H9 (cell line): ENCODE results near the gene GYPB. TPM values are rescaled to one million over a fixed set of nuclear protein-coding genes. Genes with fewer than 3 reads are reported as not detected.
"Not testable (repeated sequence)": the region's sequence is repeated elsewhere in the genome, so short reads cannot be mapped to it uniquely, and the experiment has no call there.

Experiments used
- DNase-seq: peaks from one replicate; pipeline ENCODE4 v3.0.0-alpha.2; 2017
- H2AFZ ChIP-seq: one replicate; pipeline ENCODE4 v1.6.1; 2013; ENCODE audit warnings: mild to moderate bottlenecking, low read length, control low read depth, moderate library complexity
- H2AK5ac ChIP-seq: 2 replicates; pipeline ENCODE4 v1.6.1; 2013; ENCODE audit warnings: low read length, control low read depth, mixed read lengths; ENCODE audit not compliant: insufficient read length
- H2BK120ac ChIP-seq: one replicate; pipeline ENCODE4 v1.6.1; 2013; ENCODE audit warnings: low read depth, mild to moderate bottlenecking, low read length, control low read depth, inconsistent platforms; ENCODE audit not compliant: poor library complexity, severe bottlenecking
- H2BK12ac ChIP-seq: 2 replicates; pipeline ENCODE4 v1.6.1; 2013; ENCODE audit warnings: low read length, control low read depth, mixed read lengths, low read depth; ENCODE audit not compliant: insufficient read length
- H2BK15ac ChIP-seq: 2 replicates; pipeline ENCODE4 v1.6.1; 2013; ENCODE audit warnings: low read depth, low read length, control low read depth
- H2BK20ac ChIP-seq: one replicate; pipeline ENCODE4 v1.6.1; 2013; ENCODE audit warnings: low read depth, mild to moderate bottlenecking, low read length, control low read depth, inconsistent platforms; ENCODE audit not compliant: poor library complexity, severe bottlenecking
- H2BK5ac ChIP-seq: 2 replicates; pipeline ENCODE4 v1.6.1; 2013; ENCODE audit warnings: low read length, control low read depth, mixed read lengths; ENCODE audit not compliant: insufficient read length
- H3K14ac ChIP-seq: 2 replicates; pipeline ENCODE4 v1.6.1; 2013; ENCODE audit warnings: low read length, control low read depth; ENCODE audit not compliant: insufficient read depth
- H3K18ac ChIP-seq: 2 replicates; pipeline ENCODE4 v1.6.1; 2013; ENCODE audit warnings: low read depth, mild to moderate bottlenecking, mixed read lengths, low read length, control low read depth; ENCODE audit not compliant: insufficient read length
- H3K23ac ChIP-seq: 2 replicates; pipeline ENCODE4 v1.6.1; 2013; ENCODE audit warnings: low read length, control low read depth, mixed read lengths, low read depth; ENCODE audit not compliant: insufficient read length
- H3K23me2 ChIP-seq: 2 replicates; pipeline ENCODE4 v1.6.1; 2013; ENCODE audit warnings: low read depth, mild to moderate bottlenecking, mixed read lengths, low read length, control low read depth; ENCODE audit not compliant: insufficient read length, poor library complexity, severe bottlenecking
- H3K27ac ChIP-seq: 2 replicates; pipeline ENCODE4 v1.5.1; 2013; ENCODE audit warnings: low read length, control low read depth, mixed read lengths, low read depth; ENCODE audit not compliant: insufficient read length
- H3K27me3 ChIP-seq: 2 replicates; pipeline ENCODE4 v1.6.1; 2013; ENCODE audit warnings: low read length, control low read depth, inconsistent platforms; ENCODE audit not compliant: insufficient read depth
- H3K4ac ChIP-seq: 2 replicates; pipeline ENCODE4 v1.6.1; 2013; ENCODE audit warnings: low read depth, mild to moderate bottlenecking, control low read depth, inconsistent platforms, low read length, moderate library complexity
- H3K4me1 ChIP-seq: 2 replicates; pipeline ENCODE4 v1.6.1; 2013; ENCODE audit warnings: low read length, control low read depth, inconsistent platforms; ENCODE audit not compliant: insufficient read depth
- H3K4me2 ChIP-seq: 2 replicates; pipeline ENCODE4 v1.6.1; 2013; ENCODE audit warnings: low read length, control low read depth, mixed read lengths; ENCODE audit not compliant: insufficient read length, insufficient read depth
- H3K56ac ChIP-seq: 2 replicates; pipeline ENCODE4 v1.6.1; 2013; ENCODE audit warnings: low read depth, mild to moderate bottlenecking, mixed read lengths, low read length, control low read depth; ENCODE audit not compliant: insufficient read length
- H3K79me1 ChIP-seq: 2 replicates; pipeline ENCODE4 v1.6.1; 2013; ENCODE audit warnings: low read depth, mild to moderate bottlenecking, moderate library complexity, low read length, control low read depth, inconsistent platforms; ENCODE audit not compliant: insufficient read depth, poor library complexity, severe bottlenecking
- H3K79me2 ChIP-seq: 2 replicates; pipeline ENCODE4 v1.6.1; 2013; ENCODE audit warnings: low read length, control low read depth, inconsistent platforms; ENCODE audit not compliant: insufficient read depth
- H3K9ac ChIP-seq: 2 replicates; pipeline ENCODE4 v1.6.1; 2013; ENCODE audit warnings: low read length, control low read depth, mixed read lengths; ENCODE audit not compliant: insufficient read length; ENCODE audit errors: extremely low read depth
- H3K9me3 ChIP-seq: one replicate; pipeline ENCODE4 v1.6.1; 2013; ENCODE audit warnings: low read depth, low read length, inconsistent platforms; ENCODE audit not compliant: control insufficient read depth
- H3T11ph ChIP-seq: one replicate; pipeline ENCODE4 v1.6.1; 2013; ENCODE audit warnings: mild to moderate bottlenecking, low read length, control low read depth, inconsistent platforms
- H4K20me1 ChIP-seq: one replicate; pipeline ENCODE4 v1.6.1; 2013; ENCODE audit not compliant: control insufficient read depth, insufficient read length, insufficient read depth
- H4K5ac ChIP-seq: 2 replicates; pipeline ENCODE4 v1.6.1; 2013; ENCODE audit warnings: low read depth, mild to moderate bottlenecking, mixed read lengths, low read length, control low read depth; ENCODE audit not compliant: insufficient read length
- H4K8ac ChIP-seq: replicated peaks from 2 replicates; pipeline ENCODE4 v1.6.1; 2013; ENCODE audit warnings: low read length, control low read depth, mixed read lengths, low read depth; ENCODE audit not compliant: insufficient read length
- H4K91ac ChIP-seq: 2 replicates; pipeline ENCODE4 v1.6.1; 2013; ENCODE audit warnings: low read depth, mild to moderate bottlenecking, moderate library complexity, mixed read lengths, low read length, control low read depth; ENCODE audit not compliant: insufficient read length
- H3K27ac Mint-ChIP-seq, 3 experiments: 2 replicates in 2 of 3; 3 replicates in 1 of 3; pipeline ENCODE4 v1.8.0; 2020 to 2021; ENCODE audit warnings: mixed read lengths in 3 of 3, mild to moderate bottlenecking in 1 of 3, moderate library complexity in 1 of 3
- H3K27me3 Mint-ChIP-seq: 2 replicates; pipeline ENCODE4 v1.8.0; 2021; ENCODE audit warnings: low read depth, mild to moderate bottlenecking, moderate library complexity, mixed read lengths
- H3K36me3 Mint-ChIP-seq, 3 experiments: 2 replicates in 2 of 3; 3 replicates in 1 of 3; pipeline ENCODE4 v1.8.0; 2020 to 2021; ENCODE audit warnings: low read depth in 3 of 3, mixed read lengths in 3 of 3; ENCODE audit not compliant: insufficient read depth in 1 of 3
- H3K4me1 Mint-ChIP-seq, 2 experiments: 2 replicates each; pipeline ENCODE4 v1.8.0; 2020; ENCODE audit warnings: mixed read lengths in 2 of 2
- H3K4me3 Mint-ChIP-seq, 2 experiments: 2 replicates in 1 of 2; 3 replicates in 1 of 2; pipeline ENCODE4 v1.8.0; 2020 to 2021; ENCODE audit warnings: mild to moderate bottlenecking in 2 of 2, mixed read lengths in 2 of 2, moderate library complexity in 1 of 2
- H3K9me3 Mint-ChIP-seq, 2 experiments: 2 replicates in 1 of 2; 3 replicates in 1 of 2; pipeline ENCODE4 v1.8.0; 2020; ENCODE audit warnings: mild to moderate bottlenecking in 2 of 2, mixed read lengths in 2 of 2, moderate library complexity in 1 of 2
- WGBS: extraction: QIAGEN DNeasy Blood & Tissue Kit; methylation state at CpG from one replicate; pipeline ENCODE4 v1.1.7; 2013; ENCODE audit warnings: missing lambda C conversion rate, low lambda C conversion rate, mixed read lengths; ENCODE audit not compliant: insufficient read length; ENCODE audit errors: extremely low coverage; 5-methylcytosine and 5-hydroxymethylcytosine counted together
- total RNA-seq: library from RNA; stranded (reverse); gene quantifications from 2 replicates; pipeline ENCODE4 v1.2.1, GENCODE V29; 2021
- TF ChIP-seq, protein P1 (sequence below): fragments of 200-600 bp; sonication (generic); conservative IDR thresholded peaks from 3 replicates; pipeline ENCODE4 v1.8.0; 2021; ENCODE audit warnings: antibody characterized with exemption, mild to moderate bottlenecking

The GYPB gene
- total RNA-seq, 1 experiment from 2014 or later: not detected

DNA sequence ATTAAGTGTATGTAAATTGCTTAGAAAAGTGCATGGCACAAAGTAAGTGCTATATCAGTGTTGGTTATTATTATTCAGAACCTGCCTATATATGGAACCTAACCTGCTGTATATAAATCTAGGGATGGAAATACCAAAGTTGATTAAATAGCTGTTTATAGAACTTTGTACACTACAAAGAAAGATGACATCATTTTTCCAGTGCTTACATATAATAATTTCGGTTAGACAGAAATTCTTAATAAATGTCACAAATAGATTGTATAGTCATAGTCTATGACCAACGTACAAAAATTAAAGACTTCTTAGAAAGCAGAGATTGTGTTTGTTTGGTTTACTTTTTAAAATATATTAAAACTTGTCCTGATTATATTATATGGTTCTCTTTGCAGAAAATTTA, 4.4 kb downstream of the GYPB start:
- H3K79me2 ChIP-seq: no peaks in the 10 kb centered on the region

DNA sequence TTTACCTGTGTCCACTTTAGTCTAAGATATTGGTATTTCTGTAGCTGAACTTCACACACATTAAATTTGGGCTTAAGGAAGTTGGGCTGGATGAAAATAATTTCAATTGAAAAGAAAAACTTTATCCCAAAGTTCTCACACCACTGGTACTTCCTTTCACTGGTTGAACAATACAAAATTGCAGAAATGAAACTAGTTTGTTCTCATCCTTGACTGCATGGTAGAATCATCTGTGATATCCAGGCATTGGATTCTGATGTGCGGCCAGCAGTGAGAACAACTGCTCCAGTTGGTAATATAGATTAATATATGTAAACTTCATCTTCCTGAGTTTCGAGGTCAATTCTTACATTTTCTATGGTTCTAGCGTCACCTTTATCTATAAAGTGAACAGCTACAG, 10.6 kb downstream of the GYPB start:
- H3K9me3 ChIP-seq, H4K91ac ChIP-seq, H4K8ac ChIP-seq, H2BK20ac ChIP-seq, H2AK5ac ChIP-seq, H4K20me1 ChIP-seq, H3K4me1 Mint-ChIP-seq, H2BK15ac ChIP-seq, H2BK5ac ChIP-seq, H3K27me3 ChIP-seq, H3K79me1 ChIP-seq, H3K4me1 ChIP-seq, H3K56ac ChIP-seq, H3K79me2 ChIP-seq, H3K9ac ChIP-seq, DNase-seq, H3K9me3 Mint-ChIP-seq, H3T11ph ChIP-seq, H3K23me2 ChIP-seq, H3K4ac ChIP-seq, H3K4me2 ChIP-seq, H3K18ac ChIP-seq, H4K5ac ChIP-seq, H3K27ac ChIP-seq, H3K27me3 Mint-ChIP-seq, H2AFZ ChIP-seq, H3K23ac ChIP-seq, H3K27ac Mint-ChIP-seq, H2BK120ac ChIP-seq, H2BK12ac ChIP-seq, H3K36me3 Mint-ChIP-seq, H3K4me3 Mint-ChIP-seq, H3K14ac ChIP-seq: not testable (repeated sequence)
- WGBS: no CpG with 5 or more reads among the region's 3 CpGs

More for the DNA sequence above, 4.4 kb downstream of the GYPB start:
- Histone ChIP-seq H3T11ph (no peak overlapping the region), H3K56ac (no peak overlapping the region), H3K79me1 (no peaks in the 10 kb centered on the region), H4K5ac (no peak overlapping the region), H2AFZ (no peak overlapping the region), H2BK120ac (no peak overlapping the region), H2BK12ac (no peak overlapping the region), H3K4ac (no peak overlapping the region), H3K27ac (no peak overlapping the region), H3K23me2 (no peaks in the 10 kb centered on the region), H2BK15ac (no peak overlapping the region), H4K20me1 (no peaks in the 10 kb centered on the region), H3K9ac (no peak overlapping the region), H3K27me3 (no peaks in the 10 kb centered on the region), H3K9me3 (no peaks in the 10 kb centered on the region), H3K4me2 (no peak overlapping the region), H4K8ac (no peak overlapping the region), H2BK20ac (no peak overlapping the region), H3K14ac (no peak overlapping the region), H2AK5ac (no peak overlapping the region), H2BK5ac (no peak overlapping the region), H3K18ac (no peak overlapping the region), H4K91ac (no peak overlapping the region), H3K4me1 (no peaks in the 10 kb centered on the region), H3K23ac (no peak overlapping the region)
- Mint-ChIP-seq H3K9me3 (no peaks in the 10 kb centered on the region), H3K36me3 (no peaks in the 10 kb centered on the region), H3K4me3 (no peak overlapping the region), H3K27ac (no peak overlapping the region), H3K4me1 (no peaks in the 10 kb centered on the region), H3K27me3 (no peaks in the 10 kb centered on the region)
- no peak for DNase-seq
- WGBS: no CpG with 5 or more reads among the region's 2 CpGs
- TF ChIP-seq, protein P1, sequence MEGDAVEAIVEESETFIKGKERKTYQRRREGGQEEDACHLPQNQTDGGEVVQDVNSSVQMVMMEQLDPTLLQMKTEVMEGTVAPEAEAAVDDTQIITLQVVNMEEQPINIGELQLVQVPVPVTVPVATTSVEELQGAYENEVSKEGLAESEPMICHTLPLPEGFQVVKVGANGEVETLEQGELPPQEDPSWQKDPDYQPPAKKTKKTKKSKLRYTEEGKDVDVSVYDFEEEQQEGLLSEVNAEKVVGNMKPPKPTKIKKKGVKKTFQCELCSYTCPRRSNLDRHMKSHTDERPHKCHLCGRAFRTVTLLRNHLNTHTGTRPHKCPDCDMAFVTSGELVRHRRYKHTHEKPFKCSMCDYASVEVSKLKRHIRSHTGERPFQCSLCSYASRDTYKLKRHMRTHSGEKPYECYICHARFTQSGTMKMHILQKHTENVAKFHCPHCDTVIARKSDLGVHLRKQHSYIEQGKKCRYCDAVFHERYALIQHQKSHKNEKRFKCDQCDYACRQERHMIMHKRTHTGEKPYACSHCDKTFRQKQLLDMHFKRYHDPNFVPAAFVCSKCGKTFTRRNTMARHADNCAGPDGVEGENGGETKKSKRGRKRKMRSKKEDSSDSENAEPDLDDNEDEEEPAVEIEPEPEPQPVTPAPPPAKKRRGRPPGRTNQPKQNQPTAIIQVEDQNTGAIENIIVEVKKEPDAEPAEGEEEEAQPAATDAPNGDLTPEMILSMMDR: no peak
